ENCODE results near the gene PPM1H. TPM values are rescaled to one million over a fixed set of nuclear protein-coding genes. Genes with fewer than 3 reads are reported as not detected.

The PPM1H gene
- total RNA-seq, 1 experiment from 2014 or later, result 12.0 TPM

DNA sequence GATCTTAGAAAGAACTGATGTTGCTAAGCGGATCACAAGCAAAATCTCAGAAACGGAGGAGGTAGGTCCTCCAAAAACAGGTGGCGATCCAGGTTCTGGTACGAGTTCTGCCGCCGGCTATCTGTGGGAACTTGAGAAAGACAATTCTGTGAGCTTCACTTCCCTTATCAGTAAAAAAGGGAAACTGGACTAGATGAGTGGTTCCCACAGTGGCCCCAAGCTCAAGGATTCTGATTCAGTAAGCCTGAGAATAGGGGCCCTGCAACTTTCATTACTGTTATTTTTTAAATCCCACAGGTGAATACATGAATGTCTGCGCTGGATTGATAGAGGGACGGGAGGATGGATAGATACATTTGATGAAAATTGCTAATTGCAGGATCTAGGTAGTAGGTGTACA is 160.2 kb downstream of the PPM1H start:
- Histone ChIP-seq H3K9me2 (replicated peaks; ENCODE audit: low read length) (no peaks in the 10 kb centered on the region), H3K9me3 (ENCODE audit: low read length) (no peaks in the 10 kb centered on the region), H3K4me2 (ENCODE audit: low read length) (no peak overlapping the region), H3K4me3 (ENCODE audit: low read length) (no peak overlapping the region), H2AFZ (ENCODE audit: low read length) (no peak overlapping the region), H3K27me3 (ENCODE audit: low read length) (no peaks in the 10 kb centered on the region), H3K79me2 (ENCODE audit: low read length) (no peaks in the 10 kb centered on the region), H3K4me1 (ENCODE audit: insufficient read depth, low read length) (no peaks in the 10 kb centered on the region), H3K9ac (ENCODE audit: low read length) (no peak overlapping the region), H3K27ac (ENCODE audit: low read length) (no peak overlapping the region), H3K36me3 (ENCODE audit: low read depth, low read length) (no peaks in the 10 kb centered on the region), H4K20me1 (ENCODE audit: low read length) (no peaks in the 10 kb centered on the region), H3F3A (ENCODE audit: low read length, unreplicated experiment) (no peaks in the 10 kb centered on the region)
- DNase-seq (no peak), ATAC-seq (no peak)
- CTCF ChIA-PET, result interaction anchor here (0.6 kb wide), 1 partner anchor 255 kb away, joined by 5 read pairs; no protein-coding TSS in a partner anchor
- POLR2A ChIA-PET (ENCODE audit: unreplicated experiment), result no interaction called here
- TF ChIP-seq EZH2phosphoT487 (IDR thresholded peaks at IDR 0.05; ENCODE audit: borderline replicate concordance, low read length) (no peak), EZH2 (IDR thresholded peaks at IDR 0.05; ENCODE audit: low read length, unreplicated experiment) (no peak)
- TF ChIP-seq, protein P1, sequence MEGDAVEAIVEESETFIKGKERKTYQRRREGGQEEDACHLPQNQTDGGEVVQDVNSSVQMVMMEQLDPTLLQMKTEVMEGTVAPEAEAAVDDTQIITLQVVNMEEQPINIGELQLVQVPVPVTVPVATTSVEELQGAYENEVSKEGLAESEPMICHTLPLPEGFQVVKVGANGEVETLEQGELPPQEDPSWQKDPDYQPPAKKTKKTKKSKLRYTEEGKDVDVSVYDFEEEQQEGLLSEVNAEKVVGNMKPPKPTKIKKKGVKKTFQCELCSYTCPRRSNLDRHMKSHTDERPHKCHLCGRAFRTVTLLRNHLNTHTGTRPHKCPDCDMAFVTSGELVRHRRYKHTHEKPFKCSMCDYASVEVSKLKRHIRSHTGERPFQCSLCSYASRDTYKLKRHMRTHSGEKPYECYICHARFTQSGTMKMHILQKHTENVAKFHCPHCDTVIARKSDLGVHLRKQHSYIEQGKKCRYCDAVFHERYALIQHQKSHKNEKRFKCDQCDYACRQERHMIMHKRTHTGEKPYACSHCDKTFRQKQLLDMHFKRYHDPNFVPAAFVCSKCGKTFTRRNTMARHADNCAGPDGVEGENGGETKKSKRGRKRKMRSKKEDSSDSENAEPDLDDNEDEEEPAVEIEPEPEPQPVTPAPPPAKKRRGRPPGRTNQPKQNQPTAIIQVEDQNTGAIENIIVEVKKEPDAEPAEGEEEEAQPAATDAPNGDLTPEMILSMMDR (conservative IDR thresholded peaks at IDR 0.05; ENCODE audit: low read depth, low read length), result no peak
- BruUV-seq (replicated peaks), result no TSS peak
- intact Hi-C loops (cut with micrococcal nuclease), result no loop called here

DNA sequence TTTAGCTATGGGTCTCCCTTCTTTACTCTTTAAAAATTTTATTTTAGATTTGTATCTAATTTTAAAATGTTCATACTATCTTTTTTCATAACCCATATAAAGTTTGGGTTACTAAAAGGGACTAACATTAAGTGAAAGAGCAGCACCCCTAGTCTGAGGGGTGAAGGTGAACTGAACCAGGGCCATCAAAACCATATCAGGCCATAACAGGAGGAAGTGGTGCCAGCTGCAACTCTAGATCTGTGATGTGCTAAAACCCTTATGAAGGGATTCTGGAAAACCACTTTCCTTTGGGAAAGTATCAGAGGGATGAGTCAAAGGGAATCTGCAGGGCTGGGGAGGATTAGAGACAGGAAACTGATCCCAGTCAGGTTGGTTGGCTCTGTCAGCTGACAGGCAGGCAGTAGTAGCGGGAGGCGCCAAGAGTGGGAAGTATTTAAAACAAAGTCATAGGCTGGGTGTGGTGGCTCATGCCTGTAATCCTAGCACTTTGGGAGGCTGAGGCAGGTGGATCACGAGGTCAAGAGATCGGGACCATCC is 162.5 kb downstream of the PPM1H start:
- POLR2A ChIA-PET (ENCODE audit: unreplicated experiment), result no interaction called here
- Histone ChIP-seq H3K4me3 (ENCODE audit: low read length) (no peak overlapping the region), H3K36me3 (ENCODE audit: low read depth, low read length) (no peaks in the 10 kb centered on the region)

DNA sequence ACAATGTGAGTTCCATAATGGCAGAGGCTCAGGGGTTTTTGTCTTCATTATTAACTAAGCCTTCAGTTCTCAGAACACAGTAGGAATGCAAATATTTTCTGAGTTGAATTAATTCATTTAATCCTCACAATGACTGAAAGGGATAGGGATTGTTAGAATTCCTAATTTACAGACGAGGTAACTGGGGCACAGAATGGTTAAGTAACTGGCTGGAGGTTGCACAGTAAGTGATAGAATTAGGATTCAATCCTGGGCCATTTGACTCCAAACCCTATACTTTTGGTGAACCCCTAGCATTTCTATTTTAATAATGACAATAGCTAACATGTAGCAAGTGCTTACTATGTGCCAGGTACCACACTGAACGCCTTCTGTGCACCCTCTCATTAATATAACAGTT is 163.1 kb downstream of the PPM1H start:
- CTCF ChIA-PET, result no interaction called here

More for the DNA sequence above, 162.5 kb downstream of the PPM1H start:
- TF ChIP-seq EZH2 (IDR thresholded peaks at IDR 0.05; ENCODE audit: low read length, unreplicated experiment), result no peak
- TF ChIP-seq EZH2phosphoT487 (IDR thresholded peaks at IDR 0.05; ENCODE audit: borderline replicate concordance, low read length), result no peak
- TF ChIP-seq, protein P1 (conservative IDR thresholded peaks at IDR 0.05; ENCODE audit: low read depth, low read length), result no peak
- peak; percentile 43; the same call in 1 of the 2 replicates for ATAC-seq
- no peaks in the 10 kb centered on the region for H3K27me3 ChIP-seq (ENCODE audit: low read length)
- intact Hi-C loops (cut with micrococcal nuclease), result no loop called here
- CTCF ChIA-PET, result interaction anchor here (0.6 kb wide), 1 partner anchor 13 kb away, joined by 5 read pairs; no protein-coding TSS in a partner anchor
- no peaks in the 10 kb centered on the region for H3F3A ChIP-seq (ENCODE audit: low read length, unreplicated experiment)
- peak; percentile 14 for DNase-seq
- H3K9me2 ChIP-seq (replicated peaks; ENCODE audit: low read length), result no peaks in the 10 kb centered on the region
- H2AFZ ChIP-seq (ENCODE audit: low read length), result no peak overlapping the region
- peaks cover 7% of the 10 kb centered on the region for H3K4me1 ChIP-seq (ENCODE audit: insufficient read depth, low read length)
- no peak overlapping the region for H3K27ac ChIP-seq (ENCODE audit: low read length)
- H3K9ac ChIP-seq (ENCODE audit: low read length), result no peak overlapping the region
- no peak overlapping the region for H3K4me2 ChIP-seq (ENCODE audit: low read length)
- no peaks in the 10 kb centered on the region for H3K79me2 ChIP-seq (ENCODE audit: low read length)
- no peaks in the 10 kb centered on the region for H3K9me3 ChIP-seq (ENCODE audit: low read length)
- H4K20me1 ChIP-seq (ENCODE audit: low read length), result no peaks in the 10 kb centered on the region
- no TSS peak for BruUV-seq (replicated peaks)

More for the DNA sequence above, 163.1 kb downstream of the PPM1H start:
- Histone ChIP-seq H3K36me3 (ENCODE audit: low read depth, low read length) (no peaks in the 10 kb centered on the region), H3K27me3 (ENCODE audit: low read length) (no peaks in the 10 kb centered on the region), H3K4me3 (ENCODE audit: low read length) (no peak overlapping the region), H3K4me2 (ENCODE audit: low read length) (no peak overlapping the region), H3K27ac (ENCODE audit: low read length) (no peak overlapping the region), H3K9ac (ENCODE audit: low read length) (no peak overlapping the region), H3K79me2 (ENCODE audit: low read length) (no peaks in the 10 kb centered on the region), H4K20me1 (ENCODE audit: low read length) (no peaks in the 10 kb centered on the region), H3K9me2 (replicated peaks; ENCODE audit: low read length) (no peaks in the 10 kb centered on the region), H3F3A (ENCODE audit: low read length, unreplicated experiment) (no peaks in the 10 kb centered on the region), H3K9me3 (ENCODE audit: low read length) (no peaks in the 10 kb centered on the region), H2AFZ (ENCODE audit: low read length) (no peak overlapping the region), H3K4me1 (ENCODE audit: insufficient read depth, low read length) (peaks cover 10% of the 10 kb centered on the region)
- no peak for TF ChIP-seq EZH2 (IDR thresholded peaks at IDR 0.05; ENCODE audit: low read length, unreplicated experiment)
- POLR2A ChIA-PET (ENCODE audit: unreplicated experiment), result no interaction called here
- no TSS peak for BruUV-seq (replicated peaks)
- no peak for DNase-seq
- no peak for ATAC-seq
- intact Hi-C loops (cut with micrococcal nuclease), result no loop called here
